Astrocyte (in vitro differentiated cells and primary cell): ENCODE results near the gene SSUH2. TPM values are rescaled to one million over a fixed set of nuclear protein-coding genes. Genes with fewer than 3 reads are reported as not detected.

Source experiments
- DNase-seq: peaks from one replicate; pipeline ENCODE4 v3.0.0-alpha.2; 2010; ENCODE audit warnings: low read depth
- FAIRE-seq: peaks from 2 replicates; lab custom pipeline; 2011; peaks lifted over from hg19 to GRCh38; lab: Jason Lieb, UNC
- H2AFZ ChIP-seq: 2 replicates; pipeline ENCODE4 v1.6.0; 2012; ENCODE audit warnings: low read depth, low read length, inconsistent platforms
- H3K27ac ChIP-seq: 2 replicates; pipeline ENCODE4 v1.5.1; 2011; ENCODE audit warnings: low read depth, low read length, inconsistent platforms
- H3K27me3 ChIP-seq: 2 replicates; pipeline ENCODE4 v1.6.0; 2011; ENCODE audit warnings: low read length, inconsistent platforms; ENCODE audit not compliant: insufficient read depth
- H3K36me3 ChIP-seq: 2 replicates; pipeline ENCODE4 v1.5.1; 2011; ENCODE audit warnings: low read length, inconsistent platforms; ENCODE audit not compliant: insufficient read depth
- H3K4me1 ChIP-seq: 2 replicates; pipeline ENCODE4 v1.5.1; 2011; ENCODE audit warnings: low read length, inconsistent platforms; ENCODE audit not compliant: insufficient read depth
- H3K4me2 ChIP-seq: 2 replicates; pipeline ENCODE4 v1.6.0; 2012; ENCODE audit warnings: low read length, inconsistent platforms
- H3K4me3 ChIP-seq: 2 replicates; pipeline ENCODE4 v1.5.1; 2011; ENCODE audit warnings: low read depth, mild to moderate bottlenecking, low read length, inconsistent platforms; ENCODE audit not compliant: insufficient read depth
- H3K79me2 ChIP-seq: 2 replicates; pipeline ENCODE4 v1.6.0; 2012; ENCODE audit warnings: mild to moderate bottlenecking, low read length, inconsistent platforms; ENCODE audit not compliant: insufficient read depth
- H3K9ac ChIP-seq: 2 replicates; pipeline ENCODE4 v1.6.0; 2012; ENCODE audit warnings: mild to moderate bottlenecking, low read length, inconsistent platforms
- H3K9me3 ChIP-seq: 2 replicates; pipeline ENCODE4 v1.5.1; 2012; ENCODE audit warnings: low read depth, mild to moderate bottlenecking, low read length, inconsistent platforms; ENCODE audit not compliant: insufficient read depth
- H4K20me1 ChIP-seq: 2 replicates; pipeline ENCODE4 v1.6.0; 2012; ENCODE audit warnings: low read length, inconsistent platforms; ENCODE audit not compliant: insufficient read depth
- H3K27ac Mint-ChIP-seq: one replicate; pipeline ENCODE4 v1.8.0; 2021; ENCODE audit warnings: mild to moderate bottlenecking, mixed read lengths; ENCODE audit not compliant: unreplicated experiment
- H3K27me3 Mint-ChIP-seq: one replicate; pipeline ENCODE4 v1.8.0; 2021; ENCODE audit warnings: low read depth, mixed read lengths; ENCODE audit not compliant: unreplicated experiment
- H3K36me3 Mint-ChIP-seq: one replicate; pipeline ENCODE4 v1.8.0; 2021; ENCODE audit warnings: low read depth, mixed read lengths; ENCODE audit not compliant: unreplicated experiment
- H3K4me1 Mint-ChIP-seq: one replicate; pipeline ENCODE4 v1.8.0; 2021; ENCODE audit warnings: low read depth, mixed read lengths; ENCODE audit not compliant: unreplicated experiment
- H3K4me3 Mint-ChIP-seq: one replicate; pipeline ENCODE4 v1.8.0; 2021; ENCODE audit warnings: mild to moderate bottlenecking, moderate library complexity, mixed read lengths; ENCODE audit not compliant: unreplicated experiment
- H3K9me3 Mint-ChIP-seq: one replicate; pipeline ENCODE4 v1.8.0; 2021; ENCODE audit warnings: mild to moderate bottlenecking, mixed read lengths; ENCODE audit not compliant: unreplicated experiment
- EZH2 ChIP-seq: IDR thresholded peaks from 2 replicates; pipeline ENCODE4 v1.6.1; 2012; ENCODE audit warnings: mild to moderate bottlenecking, low read length, inconsistent platforms; ENCODE audit not compliant: insufficient read depth
- total RNA-seq: library from RNA; stranded (reverse); gene quantifications from 2 replicates; pipeline ENCODE4 v1.2.1, GENCODE V29; 2021
- TF ChIP-seq, protein P1 (sequence below): IDR thresholded peaks from 2 replicates; pipeline ENCODE4 v1.5.1; 2011; ENCODE audit warnings: low read depth, mild to moderate bottlenecking, inconsistent platforms, low read length, moderate library complexity; ENCODE audit not compliant: insufficient read depth

Gene SSUH2
- total RNA-seq, 1 donor from 2014 or later: not detected

GRCh38 chr3:8658306-8659212, 14.0 kb upstream of the SSUH2 start:
- no peaks in the 10 kb centered on the region for H3K79me2 ChIP-seq
- no peaks in the 10 kb centered on the region for H4K20me1 ChIP-seq
- no peaks in the 10 kb centered on the region for H3K36me3 ChIP-seq
- peak; percentile 87 for DNase-seq
- TF ChIP-seq EZH2: no peak
- TF ChIP-seq, protein P1, sequence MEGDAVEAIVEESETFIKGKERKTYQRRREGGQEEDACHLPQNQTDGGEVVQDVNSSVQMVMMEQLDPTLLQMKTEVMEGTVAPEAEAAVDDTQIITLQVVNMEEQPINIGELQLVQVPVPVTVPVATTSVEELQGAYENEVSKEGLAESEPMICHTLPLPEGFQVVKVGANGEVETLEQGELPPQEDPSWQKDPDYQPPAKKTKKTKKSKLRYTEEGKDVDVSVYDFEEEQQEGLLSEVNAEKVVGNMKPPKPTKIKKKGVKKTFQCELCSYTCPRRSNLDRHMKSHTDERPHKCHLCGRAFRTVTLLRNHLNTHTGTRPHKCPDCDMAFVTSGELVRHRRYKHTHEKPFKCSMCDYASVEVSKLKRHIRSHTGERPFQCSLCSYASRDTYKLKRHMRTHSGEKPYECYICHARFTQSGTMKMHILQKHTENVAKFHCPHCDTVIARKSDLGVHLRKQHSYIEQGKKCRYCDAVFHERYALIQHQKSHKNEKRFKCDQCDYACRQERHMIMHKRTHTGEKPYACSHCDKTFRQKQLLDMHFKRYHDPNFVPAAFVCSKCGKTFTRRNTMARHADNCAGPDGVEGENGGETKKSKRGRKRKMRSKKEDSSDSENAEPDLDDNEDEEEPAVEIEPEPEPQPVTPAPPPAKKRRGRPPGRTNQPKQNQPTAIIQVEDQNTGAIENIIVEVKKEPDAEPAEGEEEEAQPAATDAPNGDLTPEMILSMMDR: no peak
- no peak overlapping the region for H3K27ac Mint-ChIP-seq
- H3K36me3 Mint-ChIP-seq: peaks cover 2% of the 10 kb centered on the region
- no peak for FAIRE-seq
- H3K4me1 Mint-ChIP-seq: peaks cover 22% of the 10 kb centered on the region
- peak overlapping the region; percentile 68 for H3K9ac ChIP-seq
- H3K9me3 Mint-ChIP-seq: no peaks in the 10 kb centered on the region
- no peaks in the 10 kb centered on the region for H3K9me3 ChIP-seq
- peak overlapping the region; percentile 75 for H3K27ac ChIP-seq
- peaks cover 4% of the 10 kb centered on the region for H3K27me3 Mint-ChIP-seq
- no peaks in the 10 kb centered on the region for H3K27me3 ChIP-seq
- H2AFZ ChIP-seq: no peak overlapping the region
- H3K4me1 ChIP-seq: peaks cover 39% of the 10 kb centered on the region
- H3K4me2 ChIP-seq: peak overlapping the region; percentile 49
- no peak overlapping the region for H3K4me3 ChIP-seq
- no peak overlapping the region for H3K4me3 Mint-ChIP-seq

DNA sequence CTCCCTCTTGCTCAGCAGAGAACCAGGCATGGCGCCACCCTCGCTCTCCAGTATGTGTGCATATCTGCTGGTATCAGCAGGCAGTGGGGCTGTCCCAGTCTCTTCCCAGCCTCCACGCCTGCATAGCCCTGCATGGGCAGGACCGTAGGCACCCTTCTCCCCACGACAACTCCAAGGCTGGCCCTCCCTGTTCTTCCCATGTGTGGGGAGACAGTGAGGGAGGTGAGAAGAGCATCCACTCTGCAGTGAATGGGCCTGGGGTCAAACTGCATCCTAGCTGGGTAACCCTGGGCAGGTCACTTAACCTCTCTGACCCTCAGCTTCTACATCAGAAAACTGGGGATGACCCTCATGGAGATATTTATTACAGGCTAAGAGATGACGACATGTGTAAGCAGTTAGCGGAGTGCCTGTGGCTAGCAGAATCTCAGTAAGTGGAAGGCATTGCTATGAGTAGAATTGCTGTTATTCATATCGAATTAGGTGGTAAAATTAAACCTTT, 13.3 kb upstream of the SSUH2 start:
- peak overlapping the region; percentile 49 for H3K4me2 ChIP-seq
- peak; percentile 65 for DNase-seq
- peaks cover 39% of the 10 kb centered on the region for H3K4me1 ChIP-seq
- Mint-ChIP-seq H3K27ac (no peak overlapping the region), H3K4me1 (peaks cover 22% of the 10 kb centered on the region), H3K4me3 (no peak overlapping the region), H3K9me3 (no peaks in the 10 kb centered on the region), H3K27me3 (peaks cover 4% of the 10 kb centered on the region), H3K36me3 (peaks cover 2% of the 10 kb centered on the region)
- H2AFZ ChIP-seq: no peak overlapping the region
- H3K9me3 ChIP-seq: no peaks in the 10 kb centered on the region
- peak overlapping the region; percentile 34 for H3K9ac ChIP-seq
- no peaks in the 10 kb centered on the region for H4K20me1 ChIP-seq
- no peak for TF ChIP-seq EZH2
- TF ChIP-seq, protein P1: no peak
- no peaks in the 10 kb centered on the region for H3K27me3 ChIP-seq
- no peak for FAIRE-seq
- H3K27ac ChIP-seq: peak overlapping the region; percentile 51
- no peaks in the 10 kb centered on the region for H3K79me2 ChIP-seq
- no peak overlapping the region for H3K4me3 ChIP-seq
- H3K36me3 ChIP-seq: no peaks in the 10 kb centered on the region

DNA sequence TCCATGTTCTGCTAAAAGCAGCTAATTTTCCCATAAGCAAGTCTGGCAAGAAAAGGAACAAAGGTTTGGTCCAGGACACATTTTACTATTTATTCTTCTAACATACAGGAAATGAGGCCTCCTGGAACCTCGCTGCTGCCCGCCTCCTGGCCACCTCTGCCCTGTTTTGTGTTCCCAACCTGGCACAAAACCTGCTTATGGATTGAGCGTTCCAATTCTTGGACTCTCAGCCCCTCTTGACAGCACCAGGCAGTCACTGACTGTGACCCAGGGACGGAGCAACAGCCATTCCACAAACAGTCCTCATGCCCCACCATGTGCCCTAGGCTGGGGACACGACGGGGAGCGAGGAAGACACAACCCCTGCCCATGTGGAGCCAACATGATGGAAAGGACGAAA, 11.6 kb upstream of the SSUH2 start:
- H3K9me3 Mint-ChIP-seq: no peaks in the 10 kb centered on the region
- no peaks in the 10 kb centered on the region for H3K79me2 ChIP-seq
- FAIRE-seq (no peak), DNase-seq (no peak)
- H3K9me3 ChIP-seq: no peaks in the 10 kb centered on the region
- no peaks in the 10 kb centered on the region for H3K36me3 ChIP-seq
- H3K27me3 ChIP-seq: peaks cover 2% of the 10 kb centered on the region
- H3K4me1 ChIP-seq: peaks cover 37% of the 10 kb centered on the region
- peaks cover 17% of the 10 kb centered on the region for H3K27me3 Mint-ChIP-seq
- no peak overlapping the region for H3K4me2 ChIP-seq
- TF ChIP-seq, protein P1: no peak
- peaks cover 22% of the 10 kb centered on the region for H3K4me1 Mint-ChIP-seq
- no peak overlapping the region for H3K4me3 Mint-ChIP-seq
- H4K20me1 ChIP-seq: no peaks in the 10 kb centered on the region
- no peak overlapping the region for H3K9ac ChIP-seq
- H3K27ac Mint-ChIP-seq: no peak overlapping the region
- no peak overlapping the region for H2AFZ ChIP-seq
- H3K27ac ChIP-seq: no peak overlapping the region
- H3K36me3 Mint-ChIP-seq: peaks cover 2% of the 10 kb centered on the region
- H3K4me3 ChIP-seq: no peak overlapping the region
